HUES6 (cell line): ENCODE results near the gene NRTN.
"Not testable (repeated sequence)": the region's sequence is repeated elsewhere in the genome, so short reads cannot be mapped to it uniquely, and the experiment has no call there.

Source experiments
- H3K27ac ChIP-seq: 2 replicates; pipeline ENCODE4 v1.7.0; 2013; ENCODE audit warnings: low read depth, mild to moderate bottlenecking, low read length, inconsistent platforms
- H3K27me3 ChIP-seq: 2 replicates; pipeline ENCODE4 v1.6.1; 2013; ENCODE audit warnings: low read length; ENCODE audit not compliant: control insufficient read depth, insufficient read depth
- H3K36me3 ChIP-seq: 2 replicates; pipeline ENCODE4 v1.6.1; 2013; ENCODE audit warnings: low read length; ENCODE audit not compliant: control insufficient read depth, insufficient read depth
- H3K4me1 ChIP-seq: 2 replicates; pipeline ENCODE4 v1.6.1; 2013; ENCODE audit warnings: low read length; ENCODE audit not compliant: control insufficient read depth, insufficient read depth
- H3K4me3 ChIP-seq: 2 replicates; pipeline ENCODE4 v1.5.1; 2013; ENCODE audit warnings: low read depth, low read length
- H3K9ac ChIP-seq: one replicate; pipeline ENCODE4 v1.6.1; 2013; ENCODE audit warnings: mild to moderate bottlenecking, low read length
- H3K9me3 ChIP-seq: 2 replicates; pipeline ENCODE4 v1.6.1; 2013; ENCODE audit warnings: low read depth, low read length; ENCODE audit not compliant: control insufficient read depth, insufficient read depth

The NRTN gene

GRCh38 chr19:5863030-5863665, 58.3 kb downstream of the NRTN start:
- H3K27me3 ChIP-seq: peaks cover 3% of the 10 kb centered on the region; the same call in 1 of the 2 replicates
- no peak overlapping the region for H3K9ac ChIP-seq
- H3K27ac ChIP-seq: no peak overlapping the region
- H3K9me3 ChIP-seq: no peaks in the 10 kb centered on the region
- H3K4me3 ChIP-seq: no peak overlapping the region
- no peaks in the 10 kb centered on the region for H3K36me3 ChIP-seq
- no peaks in the 10 kb centered on the region; the same call in 1 of the 2 replicates for H3K4me1 ChIP-seq

- no peaks in the 10 kb centered on the region for H3K36me3 ChIP-seq
- no peaks in the 10 kb centered on the region; the same call in 1 of the 2 replicates for H3K4me1 ChIP-seq
- no peaks in the 10 kb centered on the region for H3K9me3 ChIP-seq
- H3K4me3 ChIP-seq: no peak overlapping the region
- no peak overlapping the region for H3K27ac ChIP-seq
- H3K27me3 ChIP-seq: peaks cover 3% of the 10 kb centered on the region; the same call in 1 of the 2 replicates
- no peak overlapping the region for H3K9ac ChIP-seq
These were observed 59.3 kb downstream of the NRTN start for GRCh38 chr19:5864013-5864720.

- Histone ChIP-seq H3K9ac (no peak overlapping the region), H3K4me1 (no peaks in the 10 kb centered on the region; the same call in 1 of the 2 replicates), H3K4me3 (no peak overlapping the region), H3K27me3 (peaks cover 3% of the 10 kb centered on the region; the same call in 1 of the 2 replicates), H3K36me3 (no peaks in the 10 kb centered on the region), H3K27ac (no peak overlapping the region), H3K9me3 (no peaks in the 10 kb centered on the region)
These were observed 60.0 kb downstream of the NRTN start for GRCh38 chr19:5864725-5865486.

- Histone ChIP-seq H3K9ac (no peak overlapping the region), H3K9me3 (no peaks in the 10 kb centered on the region), H3K4me3 (no peak overlapping the region), H3K27ac (no peak overlapping the region), H3K36me3 (no peaks in the 10 kb centered on the region), H3K27me3 (peaks cover 3% of the 10 kb centered on the region; the same call in 1 of the 2 replicates), H3K4me1 (no peaks in the 10 kb centered on the region)
These were observed 60.9 kb downstream of the NRTN start for GRCh38 chr19:5865772-5866171.

GRCh38 chr19:5867201-5868136, 62.6 kb downstream of the NRTN start:
- no peak overlapping the region for H3K4me3 ChIP-seq
- peaks cover 3% of the 10 kb centered on the region; the same call in 1 of the 2 replicates for H3K27me3 ChIP-seq
- no peaks in the 10 kb centered on the region for H3K4me1 ChIP-seq
- H3K27ac ChIP-seq: no peak overlapping the region
- no peak overlapping the region for H3K9ac ChIP-seq
- no peaks in the 10 kb centered on the region for H3K9me3 ChIP-seq
- H3K36me3 ChIP-seq: no peaks in the 10 kb centered on the region

- H3K27me3 ChIP-seq: peaks cover 3% of the 10 kb centered on the region; the same call in 1 of the 2 replicates
These were observed 66.1 kb downstream of the NRTN start for GRCh38 chr19:5870986-5871394.

GRCh38 chr19:5873617-5874199, 68.8 kb downstream of the NRTN start:
- H3K36me3 ChIP-seq: no peaks in the 10 kb centered on the region
- no peaks in the 10 kb centered on the region for H3K27me3 ChIP-seq
- no peak overlapping the region for H3K27ac ChIP-seq
- H3K4me1 ChIP-seq: no peaks in the 10 kb centered on the region
- H3K9ac ChIP-seq: no peak overlapping the region
- H3K9me3 ChIP-seq: no peaks in the 10 kb centered on the region
- H3K4me3 ChIP-seq: no peak overlapping the region

More at GRCh38 chr19:5870986-5871394, 66.1 kb downstream of the NRTN start:
- Histone ChIP-seq H3K4me3 (no peak overlapping the region), H3K9ac (no peak overlapping the region), H3K27ac (no peak overlapping the region), H3K9me3 (no peaks in the 10 kb centered on the region), H3K4me1 (no peaks in the 10 kb centered on the region), H3K36me3 (no peaks in the 10 kb centered on the region)

GRCh38 chr19:5874496-5874895, 69.6 kb downstream of the NRTN start:
- not testable (repeated sequence) for H3K27ac ChIP-seq, H3K4me1 ChIP-seq, H3K27me3 ChIP-seq, H3K36me3 ChIP-seq, H3K9me3 ChIP-seq, H3K9ac ChIP-seq, H3K4me3 ChIP-seq

- H3K9me3 ChIP-seq: no peaks in the 10 kb centered on the region
- no peak overlapping the region for H3K27ac ChIP-seq
- H3K4me1 ChIP-seq: peaks cover 19% of the 10 kb centered on the region
- no peak overlapping the region for H3K9ac ChIP-seq
- no peak overlapping the region for H3K4me3 ChIP-seq
- H3K27me3 ChIP-seq: peaks cover 3% of the 10 kb centered on the region; the same call in 1 of the 2 replicates
- H3K36me3 ChIP-seq: no peaks in the 10 kb centered on the region
These were observed 72.6 kb downstream of the NRTN start for GRCh38 chr19:5877427-5877826.

- H3K9me3 ChIP-seq: no peaks in the 10 kb centered on the region
- H3K4me3 ChIP-seq: no peak overlapping the region
- no peak overlapping the region for H3K9ac ChIP-seq
- H3K4me1 ChIP-seq: peaks cover 20% of the 10 kb centered on the region
- no peaks in the 10 kb centered on the region for H3K36me3 ChIP-seq
- H3K27me3 ChIP-seq: peaks cover 3% of the 10 kb centered on the region; the same call in 1 of the 2 replicates
- no peak overlapping the region for H3K27ac ChIP-seq
These were observed 73.0 kb downstream of the NRTN start for GRCh38 chr19:5877882-5878281.
